Measurements from ENCODE around the gene SLC35G2.
A peak's percentile ranks its signal among the peaks of the same experiment; 100 is the strongest.
"Not testable (repeated sequence)": the region's sequence is repeated elsewhere in the genome, so short reads cannot be mapped to it uniquely, and the experiment has no call there.

SLC35G2 gene

DNA sequence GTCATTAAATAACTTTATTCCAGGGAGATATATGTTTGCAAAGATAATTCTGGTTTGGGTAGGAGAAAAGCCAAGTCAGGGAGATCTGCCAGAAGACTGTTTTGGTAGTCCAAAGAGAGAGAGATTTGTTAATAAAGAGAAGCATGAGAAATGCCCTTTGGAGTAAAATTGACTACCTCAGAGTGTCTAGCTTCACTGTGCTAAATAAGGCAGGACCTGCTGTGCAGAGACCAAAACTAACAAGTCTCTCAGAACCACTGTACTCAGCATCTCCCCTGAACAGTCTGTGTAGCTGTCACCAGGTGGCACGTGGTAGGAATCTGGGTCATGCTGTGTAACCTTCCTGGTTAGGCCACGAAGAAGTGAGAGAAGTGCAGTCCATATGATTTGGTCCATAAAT is 31.6 kb upstream of the SLC35G2 start:
- Histone ChIP-seq H3K79me2 (no peaks in the 10 kb centered on the region), H3K4me1 (peaks cover 10% of the 10 kb centered on the region), H3K27ac (no peak overlapping the region), H3K4me3 (ENCODE audit: low read depth, low read length) (no peak overlapping the region), H3K4me2 (ENCODE audit: low read length) (no peak overlapping the region), H3K36me3 (ENCODE audit: control insufficient read depth, insufficient read depth, low read length) (no peaks in the 10 kb centered on the region), H3K9ac (no peak overlapping the region), H2AFZ (peak overlapping the region; percentile 77), H3K9me3 (ENCODE audit: control insufficient read depth, low read length) (no peaks in the 10 kb centered on the region), H3K27me3 (ENCODE audit: control insufficient read depth, insufficient read depth, low read length) (no peaks in the 10 kb centered on the region)
- TF ChIP-seq, protein P1, sequence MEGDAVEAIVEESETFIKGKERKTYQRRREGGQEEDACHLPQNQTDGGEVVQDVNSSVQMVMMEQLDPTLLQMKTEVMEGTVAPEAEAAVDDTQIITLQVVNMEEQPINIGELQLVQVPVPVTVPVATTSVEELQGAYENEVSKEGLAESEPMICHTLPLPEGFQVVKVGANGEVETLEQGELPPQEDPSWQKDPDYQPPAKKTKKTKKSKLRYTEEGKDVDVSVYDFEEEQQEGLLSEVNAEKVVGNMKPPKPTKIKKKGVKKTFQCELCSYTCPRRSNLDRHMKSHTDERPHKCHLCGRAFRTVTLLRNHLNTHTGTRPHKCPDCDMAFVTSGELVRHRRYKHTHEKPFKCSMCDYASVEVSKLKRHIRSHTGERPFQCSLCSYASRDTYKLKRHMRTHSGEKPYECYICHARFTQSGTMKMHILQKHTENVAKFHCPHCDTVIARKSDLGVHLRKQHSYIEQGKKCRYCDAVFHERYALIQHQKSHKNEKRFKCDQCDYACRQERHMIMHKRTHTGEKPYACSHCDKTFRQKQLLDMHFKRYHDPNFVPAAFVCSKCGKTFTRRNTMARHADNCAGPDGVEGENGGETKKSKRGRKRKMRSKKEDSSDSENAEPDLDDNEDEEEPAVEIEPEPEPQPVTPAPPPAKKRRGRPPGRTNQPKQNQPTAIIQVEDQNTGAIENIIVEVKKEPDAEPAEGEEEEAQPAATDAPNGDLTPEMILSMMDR (IDR thresholded peaks at IDR 0.05) = no peak

- TF ChIP-seq, protein P1 (IDR thresholded peaks at IDR 0.05) = no peak
- H3K27ac ChIP-seq = no peak overlapping the region
- H3K9ac ChIP-seq = no peak overlapping the region
Measured at GRCh38 chr3:136788154-136788553, 30.8 kb upstream of the SLC35G2 start.

GRCh38 chr3:136789976-136790375 is 28.9 kb upstream of the SLC35G2 start:
- no peak overlapping the region for H3K9ac ChIP-seq
- H3K4me2 ChIP-seq (ENCODE audit: low read length) = no peak overlapping the region
- no peak overlapping the region for H3K27ac ChIP-seq
- no peak overlapping the region for H3K4me3 ChIP-seq (ENCODE audit: low read depth, low read length)
- H3K9me3 ChIP-seq (ENCODE audit: control insufficient read depth, low read length) = no peaks in the 10 kb centered on the region
- TF ChIP-seq, protein P1 (IDR thresholded peaks at IDR 0.05) = no peak
- H2AFZ ChIP-seq = no peak overlapping the region
- no peaks in the 10 kb centered on the region for H3K79me2 ChIP-seq
- no peaks in the 10 kb centered on the region for H3K36me3 ChIP-seq (ENCODE audit: control insufficient read depth, insufficient read depth, low read length)
- H3K4me1 ChIP-seq = peaks cover 10% of the 10 kb centered on the region
- no peaks in the 10 kb centered on the region for H3K27me3 ChIP-seq (ENCODE audit: control insufficient read depth, insufficient read depth, low read length)

More at GRCh38 chr3:136788154-136788553, 30.8 kb upstream of the SLC35G2 start:
- Histone ChIP-seq H2AFZ (no peak overlapping the region), H3K4me3 (ENCODE audit: low read depth, low read length) (no peak overlapping the region), H3K4me2 (ENCODE audit: low read length) (no peak overlapping the region), H3K4me1 (peaks cover 10% of the 10 kb centered on the region), H3K36me3 (ENCODE audit: control insufficient read depth, insufficient read depth, low read length) (no peaks in the 10 kb centered on the region), H3K27me3 (ENCODE audit: control insufficient read depth, insufficient read depth, low read length) (no peaks in the 10 kb centered on the region), H3K79me2 (no peaks in the 10 kb centered on the region), H3K9me3 (ENCODE audit: control insufficient read depth, low read length) (no peaks in the 10 kb centered on the region)

DNA sequence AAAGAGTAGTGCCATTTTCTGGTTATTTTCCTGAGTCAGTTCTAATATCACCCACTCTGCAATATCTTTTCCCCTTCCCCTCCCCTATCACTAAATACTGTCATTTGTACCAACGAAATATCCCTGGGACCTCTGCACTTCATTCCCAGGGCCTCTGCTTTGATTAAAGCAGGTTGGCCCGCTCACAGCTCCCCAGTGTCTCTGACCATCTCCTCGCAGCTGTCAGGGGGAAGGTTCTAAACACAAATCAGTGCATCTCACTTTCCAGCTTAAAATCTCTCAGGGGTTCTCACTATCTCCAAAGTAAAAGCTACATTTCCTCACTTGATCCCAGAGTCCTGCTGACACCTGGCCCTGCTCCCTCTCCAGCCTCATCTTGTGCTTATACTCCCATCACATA is 28.1 kb upstream of the SLC35G2 start:
- Histone ChIP-seq H3K79me2 (no peaks in the 10 kb centered on the region), H3K9ac (no peak overlapping the region), H3K9me3 (ENCODE audit: control insufficient read depth, low read length) (no peaks in the 10 kb centered on the region), H3K27me3 (ENCODE audit: control insufficient read depth, insufficient read depth, low read length) (no peaks in the 10 kb centered on the region), H3K4me1 (peaks cover 10% of the 10 kb centered on the region), H2AFZ (no peak overlapping the region), H3K4me2 (ENCODE audit: low read length) (no peak overlapping the region), H3K4me3 (ENCODE audit: low read depth, low read length) (no peak overlapping the region), H3K27ac (no peak overlapping the region), H3K36me3 (ENCODE audit: control insufficient read depth, insufficient read depth, low read length) (no peaks in the 10 kb centered on the region)
- TF ChIP-seq, protein P1 (IDR thresholded peaks at IDR 0.05) = no peak

GRCh38 chr3:136792556-136793330 is 26.2 kb upstream of the SLC35G2 start:
- Histone ChIP-seq H3K4me1 (no peaks in the 10 kb centered on the region), H3K4me3 (ENCODE audit: low read depth, low read length) (no peak overlapping the region), H3K27ac (no peak overlapping the region), H3K36me3 (ENCODE audit: control insufficient read depth, insufficient read depth, low read length) (no peaks in the 10 kb centered on the region), H3K79me2 (no peaks in the 10 kb centered on the region), H3K27me3 (ENCODE audit: control insufficient read depth, insufficient read depth, low read length) (no peaks in the 10 kb centered on the region), H3K9me3 (ENCODE audit: control insufficient read depth, low read length) (no peaks in the 10 kb centered on the region), H2AFZ (no peak overlapping the region), H3K9ac (no peak overlapping the region), H3K4me2 (ENCODE audit: low read length) (no peak overlapping the region)
- TF ChIP-seq, protein P1 (IDR thresholded peaks at IDR 0.05) = no peak

DNA sequence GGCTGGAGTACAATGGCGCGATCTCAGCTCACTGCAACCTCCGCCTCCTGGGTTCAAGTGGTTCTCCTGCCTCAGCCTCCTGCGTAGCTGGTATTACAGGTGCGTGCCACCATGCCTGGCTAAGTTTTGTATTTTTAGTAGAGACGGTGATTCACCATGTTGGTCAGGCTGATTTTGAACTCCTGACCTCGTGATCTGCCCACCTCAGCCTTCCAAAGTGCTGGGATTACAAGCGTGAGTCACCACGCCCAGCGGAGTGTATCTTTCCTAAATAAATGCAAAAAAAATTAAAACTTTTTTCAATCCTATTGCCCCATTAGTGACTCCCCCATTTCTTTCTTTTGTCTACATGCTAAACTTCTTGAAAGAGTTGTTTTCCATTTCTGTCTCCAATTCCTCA is 17.8 kb upstream of the SLC35G2 start:
- not testable (repeated sequence) for H3K27me3 ChIP-seq (ENCODE audit: control insufficient read depth, insufficient read depth, low read length); H3K9ac ChIP-seq

More for the DNA sequence above, 17.8 kb upstream of the SLC35G2 start:
- H3K4me2 ChIP-seq (ENCODE audit: low read length); H3K79me2 ChIP-seq; H2AFZ ChIP-seq; H3K27ac ChIP-seq; H3K4me1 ChIP-seq; H3K4me3 ChIP-seq (ENCODE audit: low read depth, low read length); H3K9me3 ChIP-seq (ENCODE audit: control insufficient read depth, low read length); H3K36me3 ChIP-seq (ENCODE audit: control insufficient read depth, insufficient read depth, low read length): not testable (repeated sequence)
